K562 (cell line): ENCODE measurements around the gene CDKN2C. TPM values are rescaled to one million over a fixed set of nuclear protein-coding genes. Genes with fewer than 3 reads are reported as not detected.

Experiments
- BRF2 ChIP-seq: IDR thresholded peaks from 3 replicates; pipeline ENCODE4 v1.6.1; 2011; ENCODE audit warnings: borderline replicate concordance, mild to moderate bottlenecking; ENCODE audit not compliant: insufficient read length, insufficient read depth
- CBX8 ChIP-seq: fragments of 200-600 bp; sonication (generic); IDR thresholded peaks from 2 replicates; pipeline ENCODE4 v1.6.1; 2012; ENCODE audit warnings: borderline replicate concordance, mixed run types, low read depth, mild to moderate bottlenecking, moderate library complexity, mixed read lengths, low read length, control low read depth, inconsistent platforms; ENCODE audit not compliant: poor library complexity, severe bottlenecking; ENCODE audit errors: extremely low read depth
- CREBBP ChIP-seq: IDR thresholded peaks from one replicate; pipeline ENCODE4 v1.6.1; 2012; ENCODE audit warnings: low read depth, mild to moderate bottlenecking, control low read depth, inconsistent platforms, low read length
- CSDE1 ChIP-seq, 2 experiments: fragments of 450-650 bp; IDR thresholded peaks; 2 replicates each; pipeline ENCODE4 v1.6.1; 2016; ENCODE audit warnings: mild to moderate bottlenecking in 1 of 2
- CTCFL ChIP-seq: IDR thresholded peaks from 2 replicates; pipeline ENCODE4 v1.6.1; 2011; ENCODE audit warnings: borderline replicate concordance, low read depth, mild to moderate bottlenecking, moderate library complexity, low read length; ENCODE audit not compliant: insufficient read depth, poor library complexity, severe bottlenecking
- MYC ChIP-seq, 2 experiments: fragments of 250-450 bp in 1 of 2; sonication (Bioruptor Pico) in 1 of 2; IDR thresholded peaks; 2 replicates each; pipeline versions ENCODE4 v1.5.1 to v1.6.1; 2012 to 2021; ENCODE audit warnings: low read depth in 2 of 2, borderline replicate concordance in 1 of 2, improper control_type of control experiment in 1 of 2, low read length in 1 of 2, mild to moderate bottlenecking in 1 of 2, moderate library complexity in 1 of 2
- NELFE ChIP-seq: IDR thresholded peaks from 2 replicates; pipeline ENCODE4 v1.6.1; 2011; ENCODE audit warnings: mild to moderate bottlenecking; ENCODE audit not compliant: insufficient read depth, insufficient read length
- SMARCA4 ChIP-seq: fragments of 450-650 bp; IDR thresholded peaks from 2 replicates; pipeline ENCODE4 v1.6.1; 2016
- U2AF2 ChIP-seq: fragments of 200-400 bp; formaldehyde crosslinking; optimal IDR thresholded peaks from 2 replicates; pipeline ENCODE3; 2017; ENCODE audit warnings: low read depth, mild to moderate bottlenecking, low read length
- ZBTB8A ChIP-seq: fragments of 450-650 bp; IDR thresholded peaks from 2 replicates; pipeline ENCODE4 v1.6.1; 2018; ENCODE audit warnings: mild to moderate bottlenecking, moderate library complexity; ENCODE audit not compliant: partially characterized antibody
- ZNF12 ChIP-seq: sonication (generic); formaldehyde crosslinking; IDR thresholded peaks from 2 replicates; pipeline ENCODE4 v1.4.0; 2020; ENCODE audit warnings: mild to moderate bottlenecking, missing genetic modification reagents
- ZNF174 ChIP-seq: fragments of 250-450 bp; sonication (Bioruptor Pico); IDR thresholded peaks from 2 replicates; pipeline ENCODE4 v1.4.0; 2020; ENCODE audit warnings: mild to moderate bottlenecking
- ZNF175 ChIP-seq: fragments of 200-800 bp; sonication (Bioruptor generic); IDR thresholded peaks from 2 replicates; pipeline ENCODE4 v1.6.1; 2016; ENCODE audit warnings: low read depth, mild to moderate bottlenecking, missing genetic modification characterization, missing compliant biosample characterization
- ZNF41 ChIP-seq: fragments of 250-450 bp; sonication (Bioruptor Pico); conservative IDR thresholded peaks from 2 replicates; pipeline ENCODE4 v1.4.0; 2020; ENCODE audit warnings: mild to moderate bottlenecking
- ZNF589 ChIP-seq: fragments of 200-800 bp; sonication (Bioruptor generic); IDR thresholded peaks from 2 replicates; pipeline ENCODE4 v1.6.1; 2016; ENCODE audit warnings: low read depth, missing genetic modification characterization, missing compliant biosample characterization
- polyA plus RNA-seq, 8 experiments: library from polyadenylated mRNA; depleted of rRNA in 4 of 8; stranded (reverse) in 5 of 8; unstranded in 3 of 8; fragments of >200 nt; fragmentation: Nextera tagmentation in 2 of 8; fragmentation: Illumina TruSeq in 1 of 8; extraction: Ambion mirVana in 2 of 8; extraction: Trizol in 1 of 8; gene quantifications; 2 replicates each; pipeline versions ENCODE4 v1.2.1 to v1.2.3, GENCODE V29; 2011 to 2014; ENCODE audit warnings: inconsistent platforms in 1 of 8, missing spikeins in 1 of 8
- total RNA-seq, 7 experiments: library from RNA; depleted of rRNA in 6 of 7; stranded (reverse); fragments of >200 nt in 6 of 7; fragmentation: Illumina TruSeq in 2 of 7; extraction: Trizol in 2 of 7; gene quantifications; 2 replicates each; pipeline versions ENCODE4 v1.2.1 to v1.2.3, GENCODE V29; 2011 to 2021; ENCODE audit warnings: low replicate concordance in 1 of 7
- TF ChIP-seq, protein P1 (sequence below): sonication (generic); formaldehyde crosslinking; IDR thresholded peaks from 2 replicates; pipeline ENCODE4 v1.8.0; 2023; ENCODE audit warnings: mild to moderate bottlenecking, missing genetic modification reagents
- TF ChIP-seq, protein P2 (sequence below), 2 experiments: fragments of 450-650 bp; conservative IDR thresholded peaks; 2 replicates each; pipeline ENCODE4 v1.6.1; 2017; ENCODE audit warnings: mild to moderate bottlenecking in 2 of 2, moderate library complexity in 2 of 2

CDKN2C gene
- total and polyA plus RNA-seq, 9 of the 15 experiments (the other 6 are each of a cell fraction or from before 2014, with no cell fraction given), result 11.9 to 74.3 (median 45.9) TPM

DNA sequence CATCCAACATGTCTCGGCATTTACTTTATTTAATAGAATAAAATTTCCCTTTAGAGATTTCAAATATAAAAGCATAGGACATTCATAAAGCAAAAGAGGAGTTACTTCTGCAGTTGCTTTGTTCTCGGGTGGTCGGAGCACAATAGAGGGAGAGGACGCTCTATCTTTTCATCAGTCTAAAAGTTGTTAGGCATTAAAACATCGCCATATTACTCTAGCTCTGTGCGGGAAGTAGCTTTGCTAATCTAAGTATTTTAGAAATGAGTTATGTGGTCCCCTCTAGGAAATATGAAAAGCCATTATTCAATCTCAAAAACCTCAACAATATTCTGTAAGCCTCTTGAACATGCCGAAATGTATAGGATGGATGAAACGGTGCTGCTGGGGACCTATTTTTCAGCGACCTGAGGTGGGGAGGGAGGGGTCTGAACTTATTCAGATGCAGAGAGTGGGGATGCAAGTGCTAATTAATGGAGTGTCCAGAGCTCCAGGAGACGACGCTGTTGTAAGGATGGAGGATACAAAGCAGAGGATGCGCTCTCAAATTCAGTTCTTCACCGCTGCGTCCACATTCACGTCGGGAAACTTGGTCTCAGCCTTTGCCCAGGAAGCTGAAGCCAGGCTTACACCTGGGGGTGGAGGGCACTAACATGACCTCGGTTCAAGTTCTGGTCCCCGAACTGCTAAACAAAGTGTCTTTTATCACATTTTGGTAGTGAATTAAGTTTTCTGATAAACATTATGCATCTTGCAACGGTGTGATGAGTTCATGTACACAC is 6.3 kb downstream of the CDKN2C start (continued):
- TF ChIP-seq, protein P1, sequence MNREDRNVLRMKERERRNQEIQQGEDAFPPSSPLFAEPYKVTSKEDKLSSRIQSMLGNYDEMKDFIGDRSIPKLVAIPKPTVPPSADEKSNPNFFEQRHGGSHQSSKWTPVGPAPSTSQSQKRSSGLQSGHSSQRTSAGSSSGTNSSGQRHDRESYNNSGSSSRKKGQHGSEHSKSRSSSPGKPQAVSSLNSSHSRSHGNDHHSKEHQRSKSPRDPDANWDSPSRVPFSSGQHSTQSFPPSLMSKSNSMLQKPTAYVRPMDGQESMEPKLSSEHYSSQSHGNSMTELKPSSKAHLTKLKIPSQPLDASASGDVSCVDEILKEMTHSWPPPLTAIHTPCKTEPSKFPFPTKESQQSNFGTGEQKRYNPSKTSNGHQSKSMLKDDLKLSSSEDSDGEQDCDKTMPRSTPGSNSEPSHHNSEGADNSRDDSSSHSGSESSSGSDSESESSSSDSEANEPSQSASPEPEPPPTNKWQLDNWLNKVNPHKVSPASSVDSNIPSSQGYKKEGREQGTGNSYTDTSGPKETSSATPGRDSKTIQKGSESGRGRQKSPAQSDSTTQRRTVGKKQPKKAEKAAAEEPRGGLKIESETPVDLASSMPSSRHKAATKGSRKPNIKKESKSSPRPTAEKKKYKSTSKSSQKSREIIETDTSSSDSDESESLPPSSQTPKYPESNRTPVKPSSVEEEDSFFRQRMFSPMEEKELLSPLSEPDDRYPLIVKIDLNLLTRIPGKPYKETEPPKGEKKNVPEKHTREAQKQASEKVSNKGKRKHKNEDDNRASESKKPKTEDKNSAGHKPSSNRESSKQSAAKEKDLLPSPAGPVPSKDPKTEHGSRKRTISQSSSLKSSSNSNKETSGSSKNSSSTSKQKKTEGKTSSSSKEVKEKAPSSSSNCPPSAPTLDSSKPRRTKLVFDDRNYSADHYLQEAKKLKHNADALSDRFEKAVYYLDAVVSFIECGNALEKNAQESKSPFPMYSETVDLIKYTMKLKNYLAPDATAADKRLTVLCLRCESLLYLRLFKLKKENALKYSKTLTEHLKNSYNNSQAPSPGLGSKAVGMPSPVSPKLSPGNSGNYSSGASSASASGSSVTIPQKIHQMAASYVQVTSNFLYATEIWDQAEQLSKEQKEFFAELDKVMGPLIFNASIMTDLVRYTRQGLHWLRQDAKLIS (CRISPR knock-in tag), result no peak; the same call in 1 of the 2 replicates
- TF ChIP-seq CSDE1 (IDR thresholded peaks at IDR 0.05) (no peak), ZBTB8A (no peak), CTCFL (no peak), BRF2 (no peak), CBX8 (no peak), CREBBP (no peak), ZNF589 (CRISPR knock-in tag) (no peak), NELFE (no peak), U2AF2 (no peak), SMARCA4 (peak; percentile 37; the same call in 1 of the 2 replicates), ZNF174 (CRISPR knock-in tag) (no peak), ZNF41 (CRISPR knock-in tag) (no peak), ZNF175 (CRISPR knock-in tag) (no peak), MYC (IDR thresholded peaks at IDR 0.05; ENCODE audit: low read depth, low read length) (no peak), MYC (CRISPR knock-in tag; IDR thresholded peaks at IDR 0.05; ENCODE audit: borderline replicate concordance, low read depth) (no peak), ZNF12 (CRISPR knock-in tag) (no peak)
- TF ChIP-seq, protein P2, sequence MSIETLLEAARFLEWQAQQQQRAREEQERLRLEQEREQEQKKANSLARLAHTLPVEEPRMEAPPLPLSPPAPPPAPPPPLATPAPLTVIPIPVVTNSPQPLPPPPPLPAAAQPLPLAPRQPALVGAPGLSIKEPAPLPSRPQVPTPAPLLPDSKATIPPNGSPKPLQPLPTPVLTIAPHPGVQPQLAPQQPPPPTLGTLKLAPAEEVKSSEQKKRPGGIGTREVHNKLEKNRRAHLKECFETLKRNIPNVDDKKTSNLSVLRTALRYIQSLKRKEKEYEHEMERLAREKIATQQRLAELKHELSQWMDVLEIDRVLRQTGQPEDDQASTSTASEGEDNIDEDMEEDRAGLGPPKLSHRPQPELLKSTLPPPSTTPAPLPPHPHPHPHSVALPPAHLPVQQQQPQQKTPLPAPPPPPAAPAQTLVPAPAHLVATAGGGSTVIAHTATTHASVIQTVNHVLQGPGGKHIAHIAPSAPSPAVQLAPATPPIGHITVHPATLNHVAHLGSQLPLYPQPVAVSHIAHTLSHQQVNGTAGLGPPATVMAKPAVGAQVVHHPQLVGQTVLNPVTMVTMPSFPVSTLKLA (conservative IDR thresholded peaks at IDR 0.05), result no peak
